Stromal cell of bone marrow (primary cell): ENCODE results near the gene CELF2.
A peak's percentile ranks its signal among the peaks of the same experiment; 100 is the strongest.

Source experiments
- DNase-seq: peaks from one replicate; pipeline ENCODE4 v3.0.0-alpha.2; 2012; ENCODE audit warnings: low read depth

CELF2 gene

GRCh38 chr10:11250304-11250703 is 232.6 kb downstream of the CELF2 start:
- DNase-seq: no peak

DNA sequence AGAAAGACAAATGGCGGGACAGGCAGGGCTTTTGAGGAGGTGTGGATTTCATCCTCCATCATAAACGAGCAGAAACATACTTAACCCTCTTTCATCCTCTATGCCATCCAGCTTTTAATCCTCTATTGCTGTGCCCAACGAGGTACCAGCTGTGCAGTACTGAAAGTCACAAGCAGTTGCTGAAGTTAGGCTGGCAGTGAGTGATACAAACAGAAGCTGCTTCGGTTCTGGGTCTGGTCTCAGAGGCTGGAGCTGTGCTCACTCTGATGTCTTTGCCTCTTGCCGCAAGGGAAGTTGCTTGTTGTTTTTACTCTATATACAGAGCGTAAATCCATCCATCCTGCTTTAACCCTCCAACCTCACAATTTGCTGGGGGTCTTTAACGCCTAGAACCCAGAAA is 235.2 kb downstream of the CELF2 start:
- DNase-seq: no peak

- DNase-seq: no peak
These were observed 235.8 kb downstream of the CELF2 start for GRCh38 chr10:11253385-11254002.

GRCh38 chr10:11255156-11255555 is 237.5 kb downstream of the CELF2 start:
- DNase-seq: no peak

- DNase-seq: no peak
These were observed 238.2 kb downstream of the CELF2 start for GRCh38 chr10:11255796-11256444.

DNA sequence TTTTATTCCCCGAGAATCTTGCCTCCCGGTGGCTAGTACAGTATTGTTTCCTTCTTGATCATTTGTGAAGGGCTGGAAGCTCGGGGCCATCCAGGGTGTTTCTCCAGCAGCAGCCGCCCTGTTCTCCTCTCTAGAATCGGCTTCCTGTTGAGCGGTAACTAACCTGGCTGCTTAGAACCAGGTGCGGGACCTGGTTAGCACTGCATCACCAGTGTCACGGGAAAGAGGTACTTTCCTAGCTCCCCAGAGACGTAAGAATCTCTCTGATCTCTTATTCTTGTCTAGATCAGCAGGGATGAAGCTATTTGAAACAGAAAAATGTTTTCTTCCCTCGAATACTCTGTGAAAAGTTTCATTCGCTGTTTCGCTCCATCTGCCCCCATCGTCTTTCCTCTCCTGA is 239.2 kb downstream of the CELF2 start:
- DNase-seq: no peak

GRCh38 chr10:11257440-11258090 is 239.9 kb downstream of the CELF2 start:
- no peak for DNase-seq

DNA sequence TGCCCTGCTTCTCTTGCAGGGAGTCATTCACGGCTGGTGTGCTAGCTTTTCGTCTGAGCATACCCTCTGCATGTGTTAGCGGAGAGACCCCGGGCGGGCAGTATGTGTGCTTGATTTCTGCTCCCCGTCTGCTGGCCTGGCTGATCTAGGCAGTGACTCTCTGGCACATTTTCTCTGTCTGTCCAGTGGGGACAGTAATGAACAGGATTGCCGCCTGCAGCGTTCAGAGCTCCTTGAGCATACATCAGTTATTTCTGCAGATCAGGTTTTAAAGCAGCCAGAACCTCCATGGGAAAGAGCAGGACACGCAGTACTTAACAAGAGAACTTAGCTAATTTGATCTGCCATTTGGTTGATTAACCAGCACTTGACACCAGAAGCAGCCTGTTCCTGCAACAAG is 242.5 kb downstream of the CELF2 start:
- no peak for DNase-seq

DNA sequence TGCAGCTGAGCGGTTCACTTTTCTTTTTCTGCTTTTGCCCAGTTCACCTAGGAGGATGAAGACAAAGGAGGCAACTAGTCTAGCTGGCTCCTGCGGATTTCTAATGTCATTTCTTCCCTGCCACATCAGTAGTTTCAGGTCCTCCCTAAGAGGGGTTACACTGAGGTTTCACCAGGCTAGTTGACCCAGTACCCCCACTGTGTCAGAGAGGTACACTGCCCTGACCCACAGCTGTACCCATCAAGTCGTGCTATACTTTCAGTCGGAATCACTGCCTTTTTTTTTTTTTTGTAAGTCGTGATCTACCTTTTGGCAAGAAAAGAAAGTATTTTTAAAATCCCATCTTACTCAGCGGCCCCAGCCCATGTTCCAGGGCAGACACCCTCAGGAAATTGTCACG is 243.5 kb downstream of the CELF2 start:
- DNase-seq: no peak

DNA sequence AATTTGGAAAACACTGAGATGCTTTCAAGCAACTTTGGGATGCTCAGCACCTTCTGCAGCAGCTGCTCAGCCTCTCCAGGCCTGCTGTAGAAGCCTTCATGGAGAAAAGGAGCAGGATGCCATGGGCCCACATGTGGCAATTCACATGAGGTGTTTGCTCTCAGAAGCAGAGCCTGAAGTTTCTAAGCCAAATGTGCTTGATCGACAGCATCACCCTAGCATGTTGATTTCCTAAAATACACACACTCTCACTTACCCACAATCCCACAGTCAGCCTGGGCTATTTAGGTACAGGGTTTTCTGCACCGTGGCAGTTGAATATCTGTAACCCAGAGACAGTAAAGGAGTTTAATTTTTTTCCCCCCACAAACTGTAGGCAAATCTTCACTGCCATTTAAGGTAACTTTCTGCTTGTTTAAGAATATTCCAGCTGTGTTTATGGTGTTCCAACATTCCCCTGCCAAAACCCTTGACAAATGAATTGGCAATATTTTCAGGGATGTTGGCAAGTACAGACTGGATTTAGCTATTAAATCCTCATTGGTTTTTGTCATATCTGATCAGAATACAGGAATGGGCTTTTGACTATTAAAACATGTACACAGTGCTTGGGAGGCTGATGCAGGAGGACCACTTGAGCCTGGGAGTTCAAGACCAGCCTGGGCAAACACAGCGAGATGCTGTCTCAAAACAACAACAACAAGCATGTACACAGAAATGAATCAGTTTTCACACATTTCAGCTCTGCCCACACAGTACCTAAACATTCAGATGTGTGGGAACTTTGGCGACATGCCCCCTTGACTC is 244.2 kb downstream of the CELF2 start:
- DNase-seq: no peak

- no peak for DNase-seq
These were observed 245.0 kb downstream of the CELF2 start for GRCh38 chr10:11262494-11263345.

DNA sequence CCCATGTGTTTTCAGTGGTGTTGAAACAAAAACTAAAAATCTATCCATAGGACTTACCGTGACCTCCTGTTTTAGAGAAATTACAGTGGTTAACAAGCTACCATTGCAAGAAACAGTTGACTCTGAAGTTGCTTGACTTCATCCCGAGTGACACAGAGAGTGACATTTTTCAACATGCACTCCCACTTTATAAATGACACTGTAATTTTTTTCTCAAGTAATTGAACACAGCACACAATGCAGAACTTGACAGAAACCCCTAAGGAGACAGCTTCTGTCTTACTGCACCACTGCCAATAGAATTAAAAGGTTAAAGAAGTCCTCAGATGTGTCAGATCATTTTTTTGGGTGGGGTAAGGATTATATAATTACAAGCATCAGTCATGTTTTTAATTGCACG is 246.1 kb downstream of the CELF2 start:
- DNase-seq: no peak

DNA sequence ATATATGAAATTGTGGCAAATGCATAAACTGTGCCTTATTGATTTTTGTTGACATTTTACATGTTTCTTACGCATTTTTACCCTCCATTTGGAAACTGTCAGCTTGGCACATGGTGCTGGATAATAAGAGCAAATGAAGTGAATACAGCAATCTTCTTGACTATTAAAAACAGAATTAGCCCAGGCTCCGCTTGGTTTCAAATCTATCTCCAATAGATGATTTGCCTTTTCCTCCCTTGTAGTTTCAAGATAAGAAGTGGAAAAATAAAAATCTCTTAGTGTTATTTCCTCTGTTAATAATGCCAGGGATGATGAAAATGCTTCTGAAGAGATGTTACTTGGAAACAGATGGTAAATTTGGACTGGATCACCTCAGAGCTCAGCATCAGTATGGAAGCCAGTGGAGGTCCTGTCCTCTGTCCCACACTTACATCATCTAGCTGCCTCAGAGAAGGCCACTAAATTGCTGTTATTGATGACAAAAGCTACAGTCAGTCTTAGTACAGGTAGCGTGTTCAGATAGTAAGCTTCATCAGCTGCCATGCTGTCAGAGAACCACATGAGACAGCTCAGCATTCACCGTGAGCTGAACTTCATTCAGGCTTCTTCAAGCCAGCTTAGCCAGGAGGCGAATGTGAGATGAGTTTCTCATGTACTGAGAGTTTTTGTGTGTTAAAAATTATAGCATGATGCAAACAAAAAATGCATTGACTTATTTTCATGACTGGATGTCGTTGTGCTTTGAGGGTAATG is 246.8 kb downstream of the CELF2 start:
- no peak for DNase-seq

DNA sequence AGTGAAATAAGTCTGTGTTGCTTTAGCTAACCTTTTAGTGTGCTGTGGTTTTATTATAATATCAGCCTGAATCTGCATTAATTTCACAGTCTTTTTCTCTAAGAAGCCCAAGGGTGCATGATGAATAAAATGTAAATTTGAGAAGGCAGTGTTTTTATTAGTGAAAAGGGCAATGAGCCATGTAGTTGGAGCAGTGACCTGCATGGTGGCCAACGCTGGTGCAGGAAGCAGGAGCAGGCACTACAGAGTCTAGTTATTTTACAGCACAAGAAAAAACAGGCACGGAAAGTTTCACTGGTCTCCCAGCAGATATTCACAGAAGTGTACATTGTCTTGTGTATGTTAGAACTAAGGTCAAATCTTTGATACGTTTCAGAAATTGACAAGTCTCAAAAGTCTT is 247.8 kb downstream of the CELF2 start:
- DNase-seq: no peak

DNA sequence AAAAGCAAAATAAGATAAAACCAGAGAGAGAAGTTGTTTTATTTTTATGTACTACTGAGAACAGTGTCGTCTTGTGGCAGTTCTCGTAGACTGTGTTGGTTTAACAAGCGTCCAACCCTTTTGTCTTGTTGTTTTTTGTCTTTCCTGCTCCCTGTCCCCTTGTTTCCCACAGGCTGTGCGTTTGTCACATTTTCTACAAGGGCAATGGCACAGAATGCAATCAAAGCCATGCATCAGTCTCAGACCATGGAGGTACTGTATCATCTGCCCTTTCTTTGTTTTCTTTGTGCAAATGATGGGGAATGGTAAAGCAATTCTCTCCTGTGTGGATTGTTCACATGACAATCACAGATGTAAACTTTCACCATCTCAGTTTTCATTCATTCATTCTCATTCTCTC is 248.8 kb downstream of the CELF2 start:
- no peak for DNase-seq

DNA sequence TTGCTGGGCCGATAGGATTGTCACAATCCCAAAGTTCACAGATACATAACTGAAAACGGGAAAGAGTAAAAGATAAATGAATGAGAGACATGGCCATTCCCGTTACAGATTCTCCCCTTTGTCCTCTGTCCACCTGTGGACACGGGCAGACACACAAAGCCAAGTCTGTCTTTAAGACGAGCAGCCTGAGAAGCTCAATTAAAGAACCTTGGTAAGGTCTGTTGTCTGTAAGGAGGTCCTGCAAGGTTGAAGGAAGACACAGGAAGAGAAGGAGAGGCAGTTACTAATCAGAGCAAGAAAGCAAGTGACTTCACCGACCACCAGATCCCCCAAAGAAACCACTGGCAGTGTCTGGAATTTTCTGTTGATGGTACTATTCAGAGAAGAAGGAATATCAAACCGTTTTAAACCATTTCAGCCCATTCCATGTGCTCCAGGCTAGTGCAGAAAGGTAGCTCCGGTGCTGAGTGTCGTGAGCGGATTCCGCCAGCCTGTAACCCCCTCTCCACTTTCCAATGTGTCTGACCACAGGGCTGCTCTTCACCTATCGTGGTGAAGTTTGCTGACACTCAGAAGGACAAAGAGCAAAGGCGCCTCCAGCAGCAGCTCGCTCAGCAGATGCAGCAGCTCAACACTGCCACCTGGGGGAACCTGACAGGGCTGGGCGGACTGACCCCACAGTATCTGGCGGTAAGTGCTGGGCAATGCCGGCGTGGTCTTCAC is 252.6 kb downstream of the CELF2 start:
- peak; percentile 31 for DNase-seq

- DNase-seq: no peak
These were observed 253.1 kb downstream of the CELF2 start for GRCh38 chr10:11270858-11271179.

DNA sequence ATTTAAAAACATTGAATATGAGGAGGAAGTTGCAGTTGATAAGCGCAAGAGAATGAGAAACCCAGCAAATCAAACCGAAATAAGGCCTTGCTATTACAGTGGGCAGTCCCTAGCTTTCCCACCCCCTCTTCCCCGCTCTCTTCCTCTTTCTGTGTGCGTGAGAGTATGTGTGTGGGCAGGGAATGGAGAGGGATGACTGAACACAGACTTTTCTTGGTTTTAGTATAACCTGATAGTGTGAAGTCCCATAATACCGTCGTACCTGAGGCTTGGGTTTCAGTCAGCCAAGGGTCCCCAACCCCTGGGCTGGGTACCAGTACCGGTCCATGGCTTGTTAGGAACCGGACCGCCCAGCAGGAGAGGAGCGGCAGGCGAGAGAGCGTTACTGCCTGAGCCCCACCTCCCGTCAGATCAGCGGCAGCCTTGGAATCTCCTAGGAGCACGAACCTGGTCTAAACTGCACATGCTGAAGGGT is 255.3 kb downstream of the CELF2 start:
- no peak for DNase-seq

GRCh38 chr10:11274452-11274851 is 256.8 kb downstream of the CELF2 start:
- DNase-seq: no peak

DNA sequence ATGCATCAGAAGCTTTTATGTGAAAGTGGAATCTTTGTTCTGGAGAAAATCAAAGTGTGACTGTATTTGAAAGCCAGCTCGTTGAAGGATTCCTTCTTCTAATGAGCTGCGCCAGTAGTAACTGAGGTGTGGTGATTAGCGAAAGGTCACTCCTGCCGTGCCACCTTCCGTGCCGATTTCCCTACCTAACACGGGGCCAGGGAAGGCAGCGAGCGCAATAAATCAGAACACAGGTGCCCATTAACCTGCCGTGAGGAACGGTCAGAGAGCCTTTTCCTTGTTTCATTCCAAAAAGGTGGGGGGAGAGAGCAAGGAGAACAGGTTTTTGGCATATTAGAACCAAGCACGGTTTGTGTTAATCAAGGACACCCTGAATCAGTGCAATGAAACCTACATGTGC is 258.0 kb downstream of the CELF2 start:
- DNase-seq: no peak
